Esophagus squamous epithelium (tissue), 4 donors: Measurements from ENCODE around the gene UBB.

ENCODE experiments used
- POLR2A ChIP-seq, 4 donors: fragments of 450-650 bp; IDR thresholded peaks; one replicate each; pipeline ENCODE4 v1.6.1; 2017; ENCODE audit warnings: antibody characterized with exemption in 4 of 4, mild to moderate bottlenecking in 4 of 4, moderate library complexity in 3 of 4
- TF ChIP-seq, protein P1 (sequence below), 6 experiments: fragments of 450-650 bp in 4 of 6; fragments of 200-600 bp in 2 of 6; sonication (generic) in 2 of 6; IDR thresholded peaks; one replicate each; pipeline ENCODE4 v1.5.1; 2016 to 2019; ENCODE audit warnings: antibody characterized with exemption in 6 of 6, mild to moderate bottlenecking in 4 of 6, moderate library complexity in 4 of 6

DNA sequence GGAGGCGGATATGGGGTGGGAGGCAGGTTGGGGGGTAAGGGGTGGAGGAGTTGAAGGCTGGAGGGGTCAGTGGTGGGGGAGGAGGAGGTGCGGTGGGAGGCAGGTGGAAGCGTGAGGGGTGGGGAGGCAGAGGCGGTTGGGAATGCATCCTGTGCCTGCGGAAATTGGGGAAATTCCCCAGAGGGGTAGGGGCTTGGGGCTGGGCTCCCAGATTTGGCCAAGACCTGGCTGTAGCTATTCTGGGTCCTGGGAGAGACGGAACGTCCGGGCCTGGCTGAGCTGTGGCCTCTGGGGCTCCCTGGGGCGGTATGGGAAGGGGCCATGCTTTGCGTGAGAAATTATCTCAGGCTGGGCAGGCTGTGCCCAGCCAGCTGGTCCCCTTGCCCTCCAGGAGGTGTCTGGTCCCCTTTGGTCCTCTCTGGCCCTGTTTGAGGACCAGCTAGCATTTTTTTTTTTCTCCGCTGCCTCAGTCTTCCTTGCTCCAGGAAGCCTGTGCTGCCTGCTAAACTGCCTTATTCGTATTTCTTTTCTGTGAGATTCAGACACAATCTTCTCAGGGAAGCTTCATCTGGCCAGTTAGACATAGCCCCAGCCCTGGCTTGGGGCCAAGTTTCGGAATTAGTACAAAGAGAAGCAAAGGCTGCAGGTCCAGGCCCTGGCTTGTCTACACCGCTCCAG is 27.2 kb downstream of the UBB start:
- TF ChIP-seq, protein P1, sequence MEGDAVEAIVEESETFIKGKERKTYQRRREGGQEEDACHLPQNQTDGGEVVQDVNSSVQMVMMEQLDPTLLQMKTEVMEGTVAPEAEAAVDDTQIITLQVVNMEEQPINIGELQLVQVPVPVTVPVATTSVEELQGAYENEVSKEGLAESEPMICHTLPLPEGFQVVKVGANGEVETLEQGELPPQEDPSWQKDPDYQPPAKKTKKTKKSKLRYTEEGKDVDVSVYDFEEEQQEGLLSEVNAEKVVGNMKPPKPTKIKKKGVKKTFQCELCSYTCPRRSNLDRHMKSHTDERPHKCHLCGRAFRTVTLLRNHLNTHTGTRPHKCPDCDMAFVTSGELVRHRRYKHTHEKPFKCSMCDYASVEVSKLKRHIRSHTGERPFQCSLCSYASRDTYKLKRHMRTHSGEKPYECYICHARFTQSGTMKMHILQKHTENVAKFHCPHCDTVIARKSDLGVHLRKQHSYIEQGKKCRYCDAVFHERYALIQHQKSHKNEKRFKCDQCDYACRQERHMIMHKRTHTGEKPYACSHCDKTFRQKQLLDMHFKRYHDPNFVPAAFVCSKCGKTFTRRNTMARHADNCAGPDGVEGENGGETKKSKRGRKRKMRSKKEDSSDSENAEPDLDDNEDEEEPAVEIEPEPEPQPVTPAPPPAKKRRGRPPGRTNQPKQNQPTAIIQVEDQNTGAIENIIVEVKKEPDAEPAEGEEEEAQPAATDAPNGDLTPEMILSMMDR (IDR thresholded peaks at IDR 0.05), result no peak
- no peak for TF ChIP-seq POLR2A (IDR thresholded peaks at IDR 0.05)
